Dedifferentiated amniotic fluid mesenchymal stem cell (primary cell): Measurements from ENCODE around the gene ERVH48-1.
"Not testable (repeated sequence)": the region's sequence is repeated elsewhere in the genome, so short reads cannot be mapped to it uniquely, and the experiment has no call there.

Experiments
- DNase-seq: peaks from one replicate; pipeline ENCODE4 v3.0.0-alpha.2; 2016; ENCODE audit errors: extremely low spot score

Gene ERVH48-1

DNA sequence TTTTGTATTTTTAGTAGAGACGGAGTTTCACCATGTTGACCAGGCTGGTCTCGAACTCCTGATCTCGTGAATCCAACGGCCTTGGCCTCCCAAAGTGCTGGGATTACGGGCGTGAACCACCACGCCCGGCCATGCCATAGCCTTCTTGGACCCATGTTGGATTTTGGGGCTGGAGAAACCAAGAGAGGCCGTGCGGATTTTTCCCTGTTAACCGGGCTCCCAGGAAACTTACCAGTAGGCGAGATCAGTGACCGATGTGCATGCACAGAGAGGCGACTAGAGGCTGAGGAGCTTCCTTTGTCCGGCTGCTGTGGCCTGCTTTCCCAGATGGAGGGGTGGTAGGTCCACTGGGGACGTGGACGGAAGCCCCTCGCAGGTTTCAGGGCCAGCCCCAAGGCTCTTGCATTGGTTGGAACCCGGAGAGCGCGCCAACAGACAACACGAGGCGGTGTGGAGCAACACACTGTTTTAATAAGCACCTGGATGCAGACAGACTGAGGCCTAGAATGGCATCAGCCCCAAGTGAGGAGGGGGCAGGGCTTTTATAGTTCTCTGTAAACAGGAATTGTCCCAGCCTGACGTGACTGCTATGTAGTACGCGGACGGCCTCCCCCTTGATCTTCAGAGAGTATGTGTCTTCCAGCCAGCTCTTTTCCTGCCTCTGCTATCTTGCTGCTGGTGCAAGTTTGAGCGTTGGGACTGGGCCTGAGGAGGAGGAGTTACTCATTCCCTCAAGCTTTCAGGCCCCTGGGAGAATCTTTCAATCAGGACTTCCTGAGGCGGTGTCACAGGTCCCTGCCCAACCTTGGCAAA, at the start of gene ERVH48-1:
Gene ERVH48-1 (minus strand): TSS at position 517 of the 813 bp plus-strand sequence. CDS start 6,624 bp downstream, outside the sequence.
- DNase-seq = no peak

- peak; percentile 97 for DNase-seq
Observed at GRCh38 chr21:42973991-42974831, 48.8 kb upstream of the ERVH48-1 start, which contains the start of gene PKNOX1. Gene PKNOX1 (plus strand): TSS chr21:42974562. CDS start chr21:43004382, 29,820 bp downstream.

GRCh38 chr21:42973309-42973990, 48.0 kb upstream of the ERVH48-1 start:
- DNase-seq = no peak

DNA sequence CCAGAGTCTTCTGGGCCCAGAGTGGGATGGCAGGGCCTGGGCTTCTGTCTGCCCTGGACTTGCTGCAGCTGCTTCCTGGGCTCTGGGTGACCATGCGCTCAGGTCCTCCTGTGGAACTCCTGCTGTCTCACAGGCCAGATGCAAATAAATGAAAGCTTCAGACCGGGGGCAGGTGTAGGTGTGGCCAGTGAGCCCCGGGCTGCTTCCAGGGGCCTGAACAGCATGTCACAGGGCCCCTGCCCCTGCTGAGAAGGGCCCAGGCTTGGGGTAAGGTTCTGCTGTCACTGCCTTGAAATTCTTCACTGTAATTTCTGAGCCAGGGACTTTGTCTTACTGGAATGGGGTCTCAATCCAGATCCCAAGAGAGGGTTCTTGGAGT, 46.5 kb upstream of the ERVH48-1 start:
- DNase-seq = no peak

- DNase-seq = no peak
Observed at GRCh38 chr21:42970946-42971653, 45.7 kb upstream of the ERVH48-1 start.

GRCh38 chr21:42969193-42969600, 43.8 kb upstream of the ERVH48-1 start:
- no peak for DNase-seq

DNA sequence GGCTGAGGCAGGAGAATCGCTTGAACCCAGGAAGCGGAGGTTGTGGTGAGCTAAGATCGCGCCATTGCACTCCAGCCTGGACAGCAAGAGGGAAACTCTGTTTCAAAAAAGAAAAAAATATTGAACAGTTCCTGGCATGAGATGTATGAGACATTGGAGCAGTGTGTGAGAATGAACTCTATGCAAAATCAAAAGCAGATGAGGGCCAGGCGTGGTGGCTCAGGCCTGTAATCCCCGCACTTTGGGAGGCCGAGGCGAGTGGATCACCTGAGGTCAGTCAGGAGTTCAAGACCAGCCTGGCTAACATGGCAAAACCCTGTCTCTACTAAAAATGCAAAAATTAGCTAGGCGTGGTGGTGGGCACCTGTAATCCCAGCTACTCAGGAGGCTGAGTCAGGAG, 42.2 kb upstream of the ERVH48-1 start:
- DNase-seq = not testable (repeated sequence)

DNA sequence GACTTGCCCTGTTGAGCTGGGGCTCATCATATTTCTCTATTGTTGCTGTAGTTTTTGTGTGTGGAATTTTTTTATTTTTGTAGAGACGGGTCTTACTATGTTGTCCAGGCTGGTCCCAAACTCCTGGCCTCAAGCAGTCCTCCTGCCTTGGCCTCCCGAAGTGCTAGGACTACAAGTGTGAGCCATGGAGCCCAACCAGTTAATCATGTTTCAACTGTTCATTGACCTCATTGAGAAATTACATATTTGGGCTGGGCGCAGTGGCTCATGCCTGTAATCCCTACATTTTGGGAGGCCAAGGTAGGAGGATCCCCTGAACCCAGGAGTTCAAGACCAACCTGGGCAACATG, 39.8 kb upstream of the ERVH48-1 start:
- no peak for DNase-seq

DNA sequence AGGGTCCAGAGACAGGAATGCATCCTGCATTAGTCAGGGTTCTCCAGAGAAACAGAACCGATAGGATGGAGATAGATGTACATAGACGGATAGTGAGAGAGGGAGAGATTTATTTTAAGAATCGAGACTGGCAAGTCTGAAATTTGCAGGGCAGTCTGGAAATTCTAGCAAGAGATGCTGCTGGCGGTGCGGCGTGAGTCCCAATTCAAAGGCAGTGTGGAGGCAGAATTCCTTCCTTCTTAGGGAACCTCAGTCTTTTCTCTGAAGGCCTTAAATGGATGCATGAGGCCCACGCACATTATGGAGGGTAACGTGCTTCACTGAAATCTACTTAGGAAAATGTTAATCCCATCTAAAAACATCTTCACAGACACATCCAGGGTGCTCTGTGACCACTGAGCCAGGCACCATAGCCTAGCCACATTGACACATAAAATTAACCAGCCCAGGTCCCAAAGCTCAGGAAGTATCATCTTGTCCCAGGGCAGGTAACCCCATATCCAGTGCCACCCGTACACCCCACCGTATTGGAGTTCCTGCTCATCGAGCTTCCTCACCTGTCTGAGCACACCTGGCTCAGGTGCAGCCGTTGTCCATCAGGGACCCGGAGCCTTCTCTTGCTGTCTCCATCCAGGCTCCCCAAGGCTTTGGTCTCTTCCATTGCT, 39.2 kb upstream of the ERVH48-1 start:
- no peak for DNase-seq

DNA sequence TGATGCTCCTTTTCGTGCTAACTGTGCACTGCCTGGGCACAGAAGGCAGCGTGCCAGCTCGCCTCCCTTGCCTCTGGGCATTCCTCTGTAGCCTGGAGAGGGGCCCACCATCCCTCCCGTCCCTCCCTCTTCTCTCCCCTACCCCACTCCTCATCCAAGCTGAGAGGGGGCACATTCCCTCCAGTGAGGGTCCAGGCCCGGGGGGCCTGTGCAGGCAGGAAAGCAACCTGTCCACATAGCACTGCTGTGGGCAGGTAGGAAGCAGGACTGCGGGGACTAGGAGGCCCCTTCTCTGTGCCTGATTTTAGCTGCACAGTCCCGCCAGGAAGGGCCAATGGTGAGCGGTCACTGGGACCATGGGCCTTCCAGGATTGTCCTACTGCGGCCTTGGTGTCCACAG, 38.7 kb upstream of the ERVH48-1 start:
- DNase-seq = no peak

GRCh38 chr21:42962380-42963007, 37.1 kb upstream of the ERVH48-1 start:
- DNase-seq = no peak

- DNase-seq = no peak
Observed at GRCh38 chr21:42959728-42960127, 34.3 kb upstream of the ERVH48-1 start.

DNA sequence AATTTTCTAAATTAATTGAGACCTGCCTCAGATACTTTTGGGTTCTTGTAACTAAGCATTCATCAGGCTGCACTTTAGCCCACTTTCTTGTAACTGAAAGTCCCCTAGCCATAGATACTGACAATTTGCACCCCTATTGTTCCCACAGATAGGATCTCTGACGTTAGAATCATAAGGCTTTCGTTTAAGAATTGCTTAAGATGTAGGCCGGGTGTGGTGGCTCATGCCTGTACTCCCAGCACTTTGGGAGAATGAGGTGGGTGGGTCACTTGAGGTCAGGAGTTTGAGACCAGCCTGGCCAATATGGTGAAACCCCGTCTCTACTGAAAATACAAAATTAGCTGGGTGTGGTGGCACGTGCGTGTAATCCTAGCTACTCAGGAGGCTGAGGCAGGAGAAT, 32.7 kb upstream of the ERVH48-1 start:
- DNase-seq = not testable (repeated sequence)

DNA sequence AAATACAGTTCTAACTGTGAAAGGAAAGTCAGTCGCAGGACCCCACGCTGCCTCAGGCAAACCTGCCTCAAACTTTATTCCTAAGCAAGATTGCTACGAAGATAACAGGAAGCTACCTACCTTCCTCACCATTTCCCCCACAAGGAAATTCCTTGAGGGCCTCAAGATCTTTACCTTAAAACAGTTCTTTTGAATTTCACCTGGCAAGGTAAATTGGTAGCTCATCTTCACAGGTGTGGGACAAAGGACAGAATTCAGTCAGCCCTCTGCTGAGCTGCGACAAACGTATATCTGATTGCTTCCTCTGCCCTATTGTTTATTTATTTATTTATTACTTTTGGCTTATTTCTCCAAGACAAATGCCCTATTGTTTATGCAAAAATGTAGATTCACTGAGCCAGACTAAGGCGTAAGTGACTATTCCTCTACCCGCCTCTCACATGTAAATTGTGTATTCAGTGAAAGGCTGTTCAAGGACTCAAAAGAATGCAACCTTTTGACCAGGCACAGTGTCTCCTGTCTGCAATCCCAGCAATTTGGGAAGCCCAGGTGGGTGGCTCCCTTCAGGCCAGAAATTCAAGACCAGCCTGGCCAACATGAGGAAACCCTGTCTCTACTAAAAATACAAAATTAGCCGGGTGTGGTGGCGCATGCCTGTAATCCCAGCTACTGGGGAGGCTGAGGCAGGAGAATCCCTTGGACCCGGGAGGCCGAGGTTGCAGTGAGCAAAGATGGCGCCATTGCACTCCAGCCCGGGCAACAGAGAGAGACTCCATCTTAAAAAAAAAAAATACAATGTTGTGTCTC, 31.6 kb upstream of the ERVH48-1 start:
- DNase-seq = no peak

DNA sequence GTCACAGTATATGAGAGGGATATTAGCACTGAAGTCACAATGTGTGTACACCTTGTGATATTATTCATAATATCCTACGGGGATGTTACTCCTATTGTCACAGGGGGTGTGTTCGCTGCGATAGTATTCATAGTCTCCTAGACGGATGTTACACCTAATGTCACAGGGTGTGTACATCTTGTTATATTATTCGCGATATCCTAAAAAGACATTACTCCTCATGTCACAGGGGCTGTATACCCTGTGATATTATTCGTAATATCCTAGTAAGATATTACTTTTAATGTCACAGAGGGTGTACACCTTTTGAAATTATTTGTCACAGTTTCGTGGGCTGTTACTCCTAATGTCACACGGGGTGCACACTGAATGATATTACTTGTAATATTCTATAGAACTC, 25.8 kb upstream of the ERVH48-1 start:
- DNase-seq = not testable (repeated sequence)

DNA sequence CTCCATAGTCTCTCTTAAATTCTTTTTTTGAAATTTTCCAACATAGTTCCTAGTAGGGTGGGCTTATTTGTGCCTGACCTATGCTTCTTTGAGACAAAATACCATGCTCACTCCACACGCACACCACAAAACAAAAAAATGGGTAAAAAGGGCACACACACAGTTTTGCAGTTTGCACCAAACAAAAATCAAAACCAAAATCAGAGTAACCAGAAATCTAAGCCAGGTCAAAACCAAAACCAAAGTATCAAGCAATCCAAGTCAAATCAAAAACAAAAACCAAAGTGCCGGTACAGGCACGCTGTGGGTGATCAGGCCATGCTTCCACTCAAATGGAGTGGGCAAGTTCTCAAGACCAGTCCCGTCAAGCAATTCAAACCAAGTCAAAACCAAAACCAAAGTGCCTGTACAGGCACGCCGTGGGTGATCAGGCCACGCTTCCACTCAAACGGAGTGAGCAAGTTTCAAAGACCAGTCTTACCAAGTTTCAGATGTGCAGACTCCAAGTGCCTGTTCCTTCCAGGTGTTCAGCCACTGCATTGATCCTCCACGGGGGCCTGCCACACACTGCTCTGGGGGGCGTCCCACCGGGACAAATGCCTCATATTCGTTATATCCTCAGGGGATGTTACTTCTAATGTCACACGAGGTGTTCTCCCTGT, 23.8 kb upstream of the ERVH48-1 start:
- not testable (repeated sequence) for DNase-seq

DNA sequence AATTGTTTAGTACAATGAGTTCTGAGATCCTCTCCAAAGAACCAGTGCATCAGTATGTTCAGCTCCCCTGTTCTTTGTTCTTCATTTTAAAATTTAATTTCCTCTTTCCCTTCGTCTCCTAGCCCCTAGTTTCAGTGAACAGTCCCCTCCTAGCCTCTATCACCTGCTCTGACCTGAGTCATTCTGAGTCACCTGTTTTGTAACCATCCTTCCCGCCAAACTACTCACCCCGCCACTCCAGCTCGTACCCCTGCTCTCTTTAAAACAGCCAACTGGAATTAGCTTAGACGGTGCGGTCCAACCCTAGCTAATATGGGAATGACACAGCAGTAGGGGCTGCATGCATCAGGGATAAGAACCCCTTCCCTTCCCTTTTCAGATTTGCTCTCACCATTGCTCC, 16.8 kb upstream of the ERVH48-1 start:
- no peak for DNase-seq

- DNase-seq = no peak
Observed at GRCh38 chr21:42941696-42942085, 16.3 kb upstream of the ERVH48-1 start.
